ENCODE results near the gene DFFB.

DFFB gene

DNA sequence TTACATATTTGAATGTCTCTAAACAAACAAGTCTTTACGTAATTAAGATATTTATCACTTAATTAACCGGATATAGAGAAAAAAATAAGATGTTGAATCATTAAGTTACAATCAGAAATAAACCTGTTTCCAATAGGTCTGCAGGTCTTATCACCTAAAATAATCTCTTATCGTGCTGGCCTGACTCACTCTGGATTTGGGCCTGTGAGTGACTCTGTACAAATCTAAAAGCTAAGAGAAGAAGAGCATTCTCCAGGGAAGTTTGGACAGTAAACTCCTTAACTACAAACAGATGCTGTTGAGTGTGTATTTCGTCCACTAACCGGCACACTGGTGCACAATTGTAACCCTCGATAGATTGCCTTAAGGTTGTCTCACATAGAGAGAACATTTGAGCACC, 25.6 kb upstream of the DFFB start:
- DNase-seq (ENCODE audit: low read depth) = peak; percentile 12

DNA sequence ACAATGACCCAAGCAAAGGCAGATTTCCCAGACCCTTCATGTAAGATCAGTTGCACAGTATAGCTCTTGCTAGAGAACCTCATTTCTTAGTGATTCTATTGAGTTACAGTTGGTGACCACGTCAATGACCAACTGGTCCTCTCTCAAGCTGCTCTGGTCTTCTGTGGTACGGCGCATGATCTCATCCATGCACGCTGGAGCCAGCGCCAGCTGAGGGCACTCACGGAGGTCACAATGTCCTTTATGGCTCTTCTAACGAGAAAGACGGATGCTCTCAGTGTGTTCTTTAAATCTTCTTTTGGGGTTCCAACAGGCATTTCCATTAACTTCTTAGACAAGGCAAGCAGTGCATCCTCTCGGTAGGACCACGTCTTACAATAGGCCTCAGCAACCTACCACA, 22.6 kb upstream of the DFFB start:
- DNase-seq (ENCODE audit: low read depth) = no peak

DNA sequence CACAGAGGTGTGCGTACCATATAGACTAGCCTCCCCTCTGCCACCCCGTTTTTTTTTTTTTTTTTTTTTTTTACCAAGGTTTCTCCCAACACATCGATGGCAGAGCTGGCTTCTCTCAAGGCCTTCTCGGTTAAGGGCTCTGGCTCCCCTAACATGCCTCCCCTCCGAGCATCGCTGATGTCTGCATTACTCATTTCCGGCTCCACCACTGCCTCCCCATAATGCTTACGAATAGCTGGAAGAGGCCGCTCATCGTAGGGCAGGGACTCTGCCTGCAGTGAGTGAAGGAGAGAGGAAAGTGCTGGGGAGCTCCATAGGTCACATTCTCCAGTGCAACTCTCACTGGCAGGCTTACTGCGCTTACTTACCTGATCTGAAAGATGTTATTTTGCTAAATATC, 20.9 kb upstream of the DFFB start:
- DNase-seq (ENCODE audit: low read depth) = peak; percentile 16

DNA sequence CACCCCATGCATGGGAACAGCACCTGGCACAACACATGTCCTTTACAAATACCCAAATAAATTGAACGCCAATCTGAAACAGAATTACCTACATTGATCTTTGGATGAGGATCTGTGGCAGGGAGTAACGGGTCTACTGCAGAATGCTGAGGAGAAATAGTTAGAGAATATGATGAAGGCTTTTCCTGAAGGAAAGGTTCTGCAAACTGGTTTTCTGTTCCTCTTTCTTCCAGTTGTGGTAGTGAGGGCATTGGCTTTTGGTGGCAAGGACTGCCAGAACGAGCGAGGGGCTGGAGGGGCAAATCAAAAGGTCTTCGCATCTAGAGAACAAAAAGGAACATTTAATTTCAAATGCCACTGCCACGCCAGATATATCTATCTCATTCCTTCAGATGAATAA, 20.1 kb upstream of the DFFB start:
- DNase-seq (ENCODE audit: low read depth) = no peak

DNA sequence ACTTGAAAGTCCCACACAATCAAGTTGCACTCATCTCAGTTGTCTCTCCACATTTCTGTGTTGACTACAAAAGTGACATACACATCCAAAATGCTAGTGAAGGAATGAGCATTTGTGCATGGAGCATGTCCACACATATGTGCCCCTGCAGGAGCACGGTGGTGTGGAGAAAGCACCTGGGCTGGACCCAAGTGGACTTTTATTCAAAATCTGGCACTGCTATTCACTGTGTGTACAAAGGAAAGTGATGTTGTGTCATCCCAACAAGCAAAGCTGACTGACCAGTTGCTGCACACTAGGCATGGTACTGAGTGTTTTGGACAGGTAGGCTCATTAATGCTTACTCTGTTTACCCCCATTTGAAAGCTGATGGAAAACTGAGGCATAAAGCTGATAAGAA, 19.6 kb upstream of the DFFB start:
- DNase-seq (ENCODE audit: low read depth) = no peak

DNA sequence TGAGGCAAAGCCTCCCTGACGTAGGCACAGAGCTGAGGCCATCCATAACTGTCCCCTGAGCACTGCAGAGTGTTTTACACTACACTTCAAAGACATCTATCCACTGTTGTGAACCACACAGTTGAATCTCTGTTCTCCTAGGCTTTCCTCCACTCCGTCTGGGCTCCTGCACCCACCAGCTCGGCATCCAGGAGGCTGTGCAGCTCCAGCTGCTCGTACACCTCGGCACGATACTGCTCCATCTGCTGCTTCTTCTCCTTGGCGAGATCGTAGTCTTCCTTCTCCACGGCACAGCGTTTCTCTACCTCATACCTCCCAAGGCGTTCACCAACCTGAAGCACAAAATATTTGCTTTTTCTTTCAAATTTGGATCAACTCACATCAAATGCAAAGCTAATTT, 18.5 kb upstream of the DFFB start:
- DNase-seq (ENCODE audit: low read depth) = no peak

DNA sequence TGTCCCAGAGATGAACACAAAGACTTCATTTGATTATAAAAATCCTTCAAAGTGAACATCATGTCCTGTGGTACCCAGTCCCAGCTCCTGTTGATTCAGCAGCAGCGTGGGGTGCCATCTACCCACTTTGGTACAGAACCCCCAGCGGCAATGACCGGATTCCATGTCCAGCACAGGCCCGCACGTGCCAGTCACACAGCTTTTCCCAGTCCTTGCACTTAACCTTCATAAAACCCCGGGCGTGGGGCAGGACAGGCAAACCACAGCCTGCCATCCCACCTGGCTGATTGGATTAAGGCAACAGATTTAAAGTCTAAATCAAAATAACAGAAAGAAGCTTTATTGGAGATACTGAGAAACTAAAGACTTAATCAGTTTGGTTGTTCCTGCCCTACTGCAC, 15.8 kb upstream of the DFFB start:
- DNase-seq (ENCODE audit: low read depth) = no peak

DNA sequence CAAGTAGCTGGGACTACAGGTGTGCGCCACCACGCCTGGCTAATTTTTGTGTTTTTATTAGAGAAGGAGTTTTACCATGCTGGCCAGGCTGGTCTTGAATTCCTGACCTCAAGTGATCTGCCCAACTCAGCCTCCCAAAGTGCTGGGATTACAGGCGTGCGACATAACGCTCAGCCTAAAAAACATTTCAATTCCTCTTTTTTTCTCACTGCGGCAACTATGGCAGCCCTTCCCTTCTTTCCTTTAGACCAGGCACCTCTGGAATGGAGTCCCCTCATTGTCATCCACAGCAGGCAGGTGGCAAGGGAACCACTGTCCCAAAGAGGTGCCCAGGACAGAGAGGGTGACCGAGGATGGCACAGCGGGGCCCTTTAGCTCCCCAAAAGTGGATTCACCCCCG, 14.4 kb upstream of the DFFB start:
- no peak for DNase-seq (ENCODE audit: low read depth)

DNA sequence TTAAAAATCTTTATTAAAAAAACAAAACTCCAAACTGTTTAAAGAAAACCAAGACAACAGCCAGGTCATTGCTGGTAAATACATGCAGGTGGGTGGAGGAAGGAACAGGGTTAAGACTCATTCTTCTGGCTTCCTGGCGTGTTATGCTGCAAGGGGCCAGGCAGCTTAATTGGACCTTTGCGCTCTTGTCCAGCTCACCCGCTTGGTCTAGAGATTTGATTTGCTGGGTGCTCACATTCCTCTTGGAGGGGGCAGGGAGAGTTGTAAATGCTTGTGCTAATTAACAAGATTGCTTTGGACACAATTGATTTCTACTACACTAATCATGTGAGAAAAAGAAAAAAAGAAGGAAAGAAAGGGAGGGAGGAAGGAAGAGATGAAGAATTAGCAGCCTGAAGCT, 10.7 kb upstream of the DFFB start:
- no peak for DNase-seq (ENCODE audit: low read depth)

DNA sequence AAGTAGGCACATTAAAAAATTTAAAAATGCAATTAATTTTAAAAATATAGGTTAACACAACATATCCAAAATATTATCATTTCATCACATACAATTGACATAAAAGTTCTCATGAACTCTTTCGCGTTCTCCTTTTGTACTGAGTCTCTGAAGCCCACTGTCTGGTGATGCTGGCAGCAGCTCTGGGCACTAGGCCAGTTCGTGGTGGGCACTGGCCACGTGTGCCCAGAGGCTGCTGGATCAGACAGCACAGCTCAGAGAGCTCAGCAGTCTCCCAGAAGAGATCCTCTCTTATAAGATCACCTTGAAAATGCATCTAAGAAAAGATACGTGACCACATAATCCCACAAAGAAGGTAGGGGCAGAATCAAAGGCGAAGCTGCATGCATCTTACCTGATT, 10.2 kb upstream of the DFFB start:
- no peak for DNase-seq (ENCODE audit: low read depth)

DNA sequence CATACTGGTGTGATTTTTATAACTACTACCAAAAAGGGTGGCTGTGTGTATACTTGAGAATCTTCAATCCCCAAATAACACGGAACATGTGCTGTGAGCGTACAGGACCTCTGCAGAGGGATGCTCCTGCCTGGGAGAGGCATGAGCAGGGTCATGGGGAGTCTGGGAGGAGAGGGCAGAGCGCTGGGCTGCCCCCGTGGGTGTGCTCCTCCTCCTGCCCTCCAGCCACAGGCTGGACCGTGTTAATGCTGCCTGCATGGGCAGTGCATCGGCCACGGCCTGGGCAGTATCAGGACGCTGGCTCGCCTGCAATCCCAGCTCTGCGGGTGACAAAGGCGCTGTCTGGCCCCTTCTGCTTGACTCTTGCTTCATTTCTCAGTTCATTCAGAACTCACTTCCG, 6.4 kb upstream of the DFFB start:
- no peak for DNase-seq (ENCODE audit: low read depth)

DNA sequence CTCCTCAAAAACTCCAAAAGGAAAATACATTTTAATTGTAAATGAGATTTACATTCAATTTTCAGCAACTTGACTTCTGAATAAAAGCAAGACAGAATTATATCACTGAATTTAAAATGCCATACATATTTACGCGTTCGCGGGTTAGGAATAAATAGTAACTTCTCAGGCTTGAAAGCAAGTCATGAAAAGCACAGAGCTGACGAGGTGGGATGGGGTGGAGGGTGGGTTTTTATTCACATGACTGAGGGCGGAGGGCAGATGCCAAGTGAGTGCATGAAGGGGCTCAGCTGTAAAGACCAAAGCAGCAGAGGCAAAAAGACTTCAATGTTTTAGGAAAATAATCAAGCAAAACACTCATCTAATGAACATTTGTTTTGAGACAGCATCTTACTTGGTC, 6.0 kb upstream of the DFFB start:
- DNase-seq (ENCODE audit: low read depth) = no peak

DNA sequence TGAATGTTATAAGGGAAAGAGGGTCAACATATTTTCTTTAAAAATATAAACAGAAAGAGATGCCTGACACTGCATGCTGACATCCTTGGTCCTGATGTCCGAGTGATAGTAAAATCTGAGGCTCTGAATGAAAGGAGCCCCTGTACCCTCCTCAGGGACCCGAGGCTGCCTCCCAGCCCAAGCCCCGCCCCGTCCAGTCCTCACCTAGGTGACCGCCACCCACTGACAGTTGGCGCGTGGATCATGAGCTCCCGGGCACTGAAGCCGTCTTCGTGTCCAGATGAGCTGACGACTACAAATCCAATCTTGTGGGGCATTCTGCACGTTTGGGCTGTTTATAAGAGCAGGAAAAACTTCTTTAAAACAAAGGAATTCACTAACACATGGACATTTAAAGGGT, 5.2 kb upstream of the DFFB start:
- DNase-seq (ENCODE audit: low read depth) = no peak

DNA sequence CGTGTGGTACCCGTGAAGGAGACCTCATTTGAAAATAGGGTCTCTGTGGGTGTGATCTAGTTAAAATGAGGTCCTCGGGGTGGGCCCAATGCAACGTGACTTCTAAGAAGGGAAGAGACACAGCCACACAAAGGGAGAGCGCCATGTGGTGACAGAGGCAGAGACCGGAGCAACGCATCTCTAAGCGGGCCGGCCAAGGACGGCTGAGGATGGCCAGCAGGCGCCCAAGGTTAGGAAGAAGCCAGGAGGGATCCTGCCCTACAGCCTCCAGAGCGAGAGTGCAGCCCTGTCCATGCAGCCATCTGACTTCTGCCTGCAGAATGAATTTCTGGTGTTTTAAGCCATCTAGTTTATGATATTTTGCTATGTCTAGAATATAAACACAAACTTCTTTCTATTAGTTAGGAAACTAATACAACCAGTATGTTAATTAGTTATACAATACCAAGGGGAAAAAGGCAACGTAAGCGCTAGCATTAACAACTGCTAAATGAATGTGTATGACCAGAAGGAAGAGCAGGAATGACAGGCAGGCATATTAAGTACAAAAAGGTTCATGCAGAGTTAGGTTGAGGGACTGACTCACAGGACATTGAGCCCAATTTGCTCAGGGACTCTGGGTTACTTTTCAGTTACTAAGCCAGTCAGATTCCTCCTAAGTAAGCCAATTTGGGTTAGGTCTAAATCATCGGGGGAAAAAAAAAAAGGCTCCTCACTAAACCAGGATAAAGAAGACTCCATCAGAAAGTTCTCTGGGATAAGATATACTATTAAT, 4.4 kb upstream of the DFFB start:
- DNase-seq (ENCODE audit: low read depth) = no peak

DNA sequence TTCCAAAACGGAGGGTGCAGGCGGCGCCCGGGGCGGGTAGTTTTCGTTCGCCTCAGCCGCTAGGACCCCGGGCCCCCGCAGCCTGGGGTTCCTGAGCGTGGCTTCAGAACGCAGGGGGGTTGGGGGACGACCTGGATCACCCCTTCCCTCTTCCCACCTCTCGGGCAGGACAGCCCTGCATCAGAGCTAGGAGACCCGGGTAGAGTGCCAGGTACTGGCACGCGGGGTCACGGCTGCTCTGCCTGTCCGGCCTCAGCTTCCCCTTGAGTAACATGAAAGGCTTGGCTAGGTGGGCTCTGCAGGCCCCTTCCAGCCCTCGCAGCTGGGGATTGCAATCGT, 484 bp downstream of the DFFB start:
- no peak for DNase-seq (ENCODE audit: low read depth)

DNA sequence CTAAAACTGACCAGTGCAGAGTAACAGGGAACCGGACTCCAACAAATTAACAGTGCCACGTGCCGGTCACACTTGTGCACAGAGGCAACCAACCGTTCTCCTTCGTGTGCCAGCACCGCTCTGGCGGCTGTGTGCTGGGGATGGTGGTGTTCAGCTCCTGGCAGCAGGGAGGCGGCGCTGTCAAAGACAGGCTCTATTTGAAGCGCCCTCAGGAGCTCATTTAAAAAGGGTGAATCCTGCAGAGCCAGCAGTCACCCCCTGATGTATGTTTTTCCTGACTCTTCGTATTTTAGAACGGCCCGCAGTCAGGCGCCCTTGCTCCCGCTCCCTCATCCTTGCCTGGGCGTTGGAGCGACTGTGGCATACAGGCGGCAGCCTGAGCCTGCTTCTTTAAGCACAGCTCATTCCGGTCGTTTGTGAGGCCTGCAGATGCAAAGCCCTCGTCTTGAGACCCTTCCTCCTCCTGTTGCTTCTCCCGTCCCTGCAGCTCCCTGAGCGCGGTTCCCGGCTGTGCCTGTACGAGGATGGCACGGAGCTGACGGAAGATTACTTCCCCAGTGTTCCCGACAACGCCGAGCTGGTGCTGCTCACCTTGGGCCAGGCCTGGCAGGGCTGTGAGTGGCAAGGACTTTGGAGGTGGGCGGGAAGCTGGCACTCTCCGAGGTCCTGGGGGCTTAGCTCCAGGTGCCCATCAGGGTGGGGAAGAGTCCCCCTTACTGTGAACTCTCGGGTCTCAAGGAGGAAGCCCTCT, 1.1 kb downstream of the DFFB start:
- peak; percentile 40 for DNase-seq (ENCODE audit: low read depth)

DNA sequence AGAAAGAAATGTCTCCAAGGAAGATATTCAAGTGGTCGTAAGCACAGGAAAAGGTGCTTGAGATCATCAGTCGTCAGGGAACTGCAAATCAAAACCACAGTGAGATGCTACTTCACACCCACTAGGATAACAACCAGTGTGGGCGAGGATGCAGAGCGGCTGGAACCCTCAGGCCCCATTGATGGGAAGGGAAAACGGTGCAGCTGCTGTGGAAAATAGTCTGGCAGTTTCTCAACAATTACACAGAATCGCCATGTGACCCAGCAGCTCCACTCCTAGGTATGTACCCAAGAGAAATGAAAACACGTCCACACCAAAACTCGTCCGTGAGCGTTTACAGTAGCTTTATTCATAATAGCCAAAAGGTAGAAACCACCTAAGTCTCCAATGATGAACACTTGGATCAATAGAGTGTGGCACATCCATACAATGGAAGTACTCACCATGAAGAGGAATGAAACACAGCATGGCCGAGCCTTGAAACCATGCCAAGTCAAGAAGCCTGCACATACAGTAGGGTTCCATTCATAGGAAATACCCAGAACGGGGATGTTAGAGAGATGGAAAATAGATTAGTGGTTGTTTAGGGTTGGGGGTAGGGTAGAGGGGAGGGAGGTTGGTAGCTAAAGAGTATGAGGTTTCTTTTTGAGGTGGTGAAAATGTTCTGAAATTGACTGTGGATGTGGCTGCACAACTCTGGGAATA, 6.1 kb downstream of the DFFB start:
- no peak for DNase-seq (ENCODE audit: low read depth)

DNA sequence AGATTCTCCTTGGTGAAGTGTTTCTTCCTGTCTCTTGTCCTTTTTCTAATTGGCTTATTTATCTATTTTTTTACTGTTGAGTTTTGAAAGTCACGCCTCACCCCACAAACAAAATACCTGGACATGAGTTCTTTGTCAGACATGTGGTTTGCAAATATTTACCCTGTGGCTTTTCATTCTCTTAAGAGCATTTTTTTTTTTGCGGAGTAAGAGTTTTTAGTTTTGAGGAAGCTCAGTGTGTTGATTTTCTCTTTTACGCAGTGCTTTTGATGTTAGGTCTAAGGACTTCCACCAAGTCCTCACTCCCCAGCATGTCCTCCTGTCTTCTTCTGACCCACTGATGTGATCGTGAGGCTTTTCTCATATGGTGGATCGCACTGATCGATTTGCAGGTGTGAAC, 7.6 kb downstream of the DFFB start:
- DNase-seq (ENCODE audit: low read depth) = no peak

DNA sequence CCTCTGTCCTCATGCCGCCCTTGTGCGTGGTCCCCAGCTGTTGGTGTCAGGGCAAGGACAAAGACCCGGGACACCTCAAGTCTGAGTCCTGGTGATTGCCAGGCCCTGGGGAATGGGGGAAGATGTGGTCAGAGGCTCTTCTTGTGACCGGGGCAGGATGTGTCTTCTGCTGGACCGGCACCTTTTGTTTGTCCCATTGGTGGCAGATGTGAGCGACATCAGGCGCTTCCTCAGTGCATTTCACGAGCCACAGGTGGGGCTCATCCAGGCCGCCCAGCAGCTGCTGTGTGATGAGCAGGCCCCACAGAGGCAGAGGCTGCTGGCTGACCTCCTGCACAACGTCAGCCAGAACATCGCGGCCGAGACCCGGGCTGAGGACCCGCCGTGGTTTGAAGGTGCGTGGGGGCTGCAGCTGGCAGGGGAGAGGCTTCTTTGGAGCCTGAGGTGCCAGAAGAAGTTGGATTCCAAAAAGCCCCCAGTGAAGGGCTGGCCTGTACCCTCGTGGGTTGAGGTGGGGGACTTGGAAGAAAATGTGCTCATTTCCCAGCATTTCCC, 8.4 kb downstream of the DFFB start:
- no peak for DNase-seq (ENCODE audit: low read depth)

DNA sequence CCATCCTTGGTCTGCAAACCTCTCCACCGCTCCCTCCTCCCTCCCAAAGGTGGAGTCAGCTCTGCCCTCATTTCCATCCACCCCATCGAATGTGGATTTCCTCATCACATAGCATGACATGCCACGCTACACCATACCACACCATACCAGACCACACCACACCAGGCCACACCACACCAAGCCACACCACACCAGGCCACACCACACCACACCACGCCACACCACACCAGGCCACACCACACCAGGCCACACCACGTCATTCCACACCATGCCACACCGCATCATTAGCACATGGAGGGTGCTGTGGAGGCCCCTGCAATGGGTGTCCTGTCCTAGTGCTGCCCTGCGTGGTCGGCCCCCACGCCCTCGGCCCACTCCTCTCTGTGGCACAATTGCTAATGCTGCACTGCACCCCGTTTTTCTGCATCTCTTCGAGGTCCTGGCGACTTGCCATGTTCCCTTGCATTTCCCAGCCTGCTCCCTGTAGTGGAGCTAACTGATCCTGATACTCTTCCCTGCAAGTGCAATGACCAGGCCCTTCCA, 11.3 kb downstream of the DFFB start:
- no peak for DNase-seq (ENCODE audit: low read depth)

DNA sequence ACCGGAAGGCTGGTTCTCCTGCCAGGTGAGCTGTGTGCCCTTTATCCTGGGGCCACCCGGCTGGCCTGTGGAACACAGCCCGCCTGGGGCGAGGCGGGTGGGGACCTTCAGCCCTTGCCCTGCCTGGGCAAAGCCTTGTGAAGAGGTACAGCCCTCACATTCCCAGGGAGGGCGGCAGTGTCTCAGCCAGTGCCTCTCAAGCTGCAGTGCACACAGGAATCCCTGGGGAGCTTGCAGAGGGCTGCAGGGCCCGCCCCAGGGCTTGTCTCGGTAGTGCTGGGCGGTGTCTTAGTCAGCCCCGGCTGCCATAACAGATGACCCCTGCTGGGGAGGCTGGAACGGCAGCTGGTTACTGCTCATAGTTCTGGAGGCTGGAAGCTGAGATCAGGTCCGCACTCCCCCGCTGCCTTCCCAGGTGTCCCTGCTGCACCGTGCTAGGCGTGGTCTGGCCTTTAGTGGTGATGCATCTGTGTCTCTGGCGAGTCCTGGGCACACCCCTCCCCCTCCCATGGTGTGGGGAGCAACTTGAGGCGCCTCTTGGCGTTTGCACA, 12.6 kb downstream of the DFFB start:
- DNase-seq (ENCODE audit: low read depth) = peak; percentile 37

DNA sequence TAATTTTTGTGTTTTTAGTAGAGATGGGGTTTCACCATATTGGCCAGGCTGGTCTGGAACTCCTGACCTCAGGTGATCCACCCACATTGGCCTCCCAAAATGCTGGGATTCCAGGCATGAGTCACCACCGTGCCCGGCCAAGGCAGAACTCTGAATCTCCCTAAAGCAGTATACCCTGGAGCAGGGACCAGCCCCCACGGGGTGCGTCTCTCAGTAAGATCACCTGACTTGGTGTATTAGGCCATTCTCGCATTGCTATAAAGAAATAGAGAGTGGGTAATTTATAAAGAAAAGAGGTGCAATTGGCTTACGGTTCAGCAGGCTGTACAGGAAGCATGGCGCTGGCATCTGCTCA, 14.2 kb downstream of the DFFB start:
- DNase-seq (ENCODE audit: low read depth) = no peak

DNA sequence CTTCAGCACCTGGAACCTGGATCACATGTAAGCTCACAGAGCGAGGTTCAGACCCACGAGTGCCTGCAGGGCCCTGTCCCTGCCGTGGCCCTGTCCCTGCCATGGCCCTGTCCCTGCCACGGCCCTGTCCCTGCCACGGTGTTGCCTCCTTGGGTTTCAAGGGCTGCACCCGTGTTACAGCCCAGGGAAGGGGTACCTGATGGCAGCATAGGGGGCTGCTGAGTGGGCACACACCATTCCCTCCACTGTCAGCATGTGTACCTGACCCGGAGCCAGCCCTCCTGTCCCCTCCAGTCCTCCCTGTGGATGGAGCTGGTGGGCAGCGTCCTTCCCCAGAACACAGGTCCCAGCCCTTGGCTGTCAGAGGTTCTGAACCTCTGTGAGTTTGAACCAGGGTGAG, 15.3 kb downstream of the DFFB start:
- DNase-seq (ENCODE audit: low read depth) = no peak

All from iris pigment epithelial cell (primary cell).